GM15510 (cell line): Measurements from ENCODE around the gene CSF2RB.

Source experiments
- POLR2A ChIP-seq: IDR thresholded peaks from 3 replicates; pipeline ENCODE4 v1.6.1; 2011; ENCODE audit warnings: borderline replicate concordance; ENCODE audit not compliant: insufficient read length; ENCODE audit errors: extremely low read depth

The CSF2RB gene

GRCh38 chr22:36934418-36935312 is 21.2 kb downstream of the CSF2RB start:
- TF ChIP-seq POLR2A = no peak

GRCh38 chr22:36935313-36935610 is 21.8 kb downstream of the CSF2RB start:
- no peak for TF ChIP-seq POLR2A

- no peak for TF ChIP-seq POLR2A
Measured at GRCh38 chr22:36935694-36936093, 22.3 kb downstream of the CSF2RB start.

- TF ChIP-seq POLR2A = no peak
Measured at GRCh38 chr22:36936362-36937116, 23.1 kb downstream of the CSF2RB start.

GRCh38 chr22:36937319-36938027 is 24.0 kb downstream of the CSF2RB start:
- no peak for TF ChIP-seq POLR2A

- TF ChIP-seq POLR2A = no peak
Measured at GRCh38 chr22:36938028-36938425, 24.6 kb downstream of the CSF2RB start.

- TF ChIP-seq POLR2A = no peak
Measured at GRCh38 chr22:36938886-36939285, 25.5 kb downstream of the CSF2RB start.

GRCh38 chr22:36940676-36941075 is 27.2 kb downstream of the CSF2RB start:
- no peak for TF ChIP-seq POLR2A

GRCh38 chr22:36942556-36942955 is 29.1 kb downstream of the CSF2RB start:
- no peak for TF ChIP-seq POLR2A

GRCh38 chr22:36946421-36947158 is 33.2 kb downstream of the CSF2RB start:
- TF ChIP-seq POLR2A = no peak

- no peak for TF ChIP-seq POLR2A
Measured at GRCh38 chr22:36948273-36949225, 35.1 kb downstream of the CSF2RB start.

GRCh38 chr22:36950797-36951590 is 37.6 kb downstream of the CSF2RB start:
- TF ChIP-seq POLR2A = no peak

GRCh38 chr22:36951746-36952145 is 38.3 kb downstream of the CSF2RB start:
- no peak for TF ChIP-seq POLR2A
